Hepatocyte (in vitro differentiated cells): ENCODE data around the gene NXPE4. TPM values are rescaled to one million over a fixed set of nuclear protein-coding genes. Genes with fewer than 3 reads are reported as not detected.
"Not testable (repeated sequence)": the region's sequence is repeated elsewhere in the genome, so short reads cannot be mapped to it uniquely, and the experiment has no call there.

Source experiments
- DNase-seq: peaks from one replicate; pipeline ENCODE4 v3.0.0-alpha.2; 2016; ENCODE audit warnings: low spot score
- H2AFZ ChIP-seq: fragments of 200-600 bp; sonication (generic); 2 replicates; pipeline ENCODE4 v1.6.0; 2016; ENCODE audit warnings: antibody characterized with exemption, mild to moderate bottlenecking
- H3K27ac ChIP-seq: fragments of 200-600 bp; sonication (generic); 2 replicates; pipeline ENCODE4 v1.5.1; 2016; ENCODE audit warnings: mild to moderate bottlenecking
- H3K27me3 ChIP-seq: fragments of 200-600 bp; sonication (generic); 2 replicates; pipeline ENCODE4 v1.6.1; 2016
- H3K36me3 ChIP-seq: fragments of 200-600 bp; sonication (generic); replicated peaks from 2 replicates; pipeline ENCODE4 v1.5.1; 2016; ENCODE audit warnings: low read depth; ENCODE audit not compliant: insufficient read depth
- H3K4me1 ChIP-seq: fragments of 200-600 bp; sonication (generic); 2 replicates; pipeline ENCODE4 v1.5.1; 2016; ENCODE audit warnings: mild to moderate bottlenecking, moderate library complexity; ENCODE audit not compliant: insufficient read depth
- H3K4me2 ChIP-seq: fragments of 200-600 bp; sonication (generic); 2 replicates; pipeline ENCODE4 v1.6.0; 2016
- H3K4me3 ChIP-seq: fragments of 200-600 bp; sonication (generic); 2 replicates; pipeline ENCODE4 v1.5.1; 2016; ENCODE audit warnings: mild to moderate bottlenecking
- H3K79me2 ChIP-seq: fragments of 200-600 bp; sonication (generic); 2 replicates; pipeline ENCODE4 v1.6.0; 2017; ENCODE audit warnings: mild to moderate bottlenecking
- H3K9me2 ChIP-seq: fragments of 200-600 bp; sonication (generic); replicated peaks from 2 replicates; pipeline ENCODE4 v1.6.0; 2017; ENCODE audit warnings: mild to moderate bottlenecking; ENCODE audit not compliant: insufficient read depth
- H3K9me3 ChIP-seq: fragments of 200-600 bp; sonication (generic); 2 replicates; pipeline ENCODE4 v1.5.1; 2016; ENCODE audit warnings: low read depth, mild to moderate bottlenecking
- H4K20me1 ChIP-seq: fragments of 200-600 bp; sonication (generic); 2 replicates; pipeline ENCODE4 v1.6.0; 2016; ENCODE audit warnings: mild to moderate bottlenecking; ENCODE audit not compliant: insufficient read depth, poor library complexity, severe bottlenecking
- CTCF ChIP-seq: fragments of 200-600 bp; sonication (generic); IDR thresholded peaks from 2 replicates; pipeline ENCODE4 v1.5.1; 2016; ENCODE audit warnings: antibody characterized with exemption, mild to moderate bottlenecking; ENCODE audit not compliant: poor library complexity
- EZH2 ChIP-seq: fragments of 200-600 bp; sonication (generic); IDR thresholded peaks from 2 replicates; pipeline ENCODE4 v1.6.1; 2016; ENCODE audit warnings: antibody characterized with exemption, mild to moderate bottlenecking, borderline replicate concordance
- EZH2phosphoT487 ChIP-seq: fragments of 200-600 bp; sonication (generic); IDR thresholded peaks from one replicate; pipeline ENCODE4 v1.6.1; 2018; ENCODE audit warnings: antibody characterized with exemption, mild to moderate bottlenecking, low read depth, moderate library complexity; ENCODE audit not compliant: unreplicated experiment, severe bottlenecking
- WGBS: methylation state at CpG from one replicate; pipeline ENCODE4 v1.1.6; 2016; ENCODE audit warnings: low lambda C conversion rate; ENCODE audit errors: missing lambda C conversion rate; 5-methylcytosine and 5-hydroxymethylcytosine counted together
- polyA plus RNA-seq: library from polyadenylated mRNA; unstranded; fragments of >200 nt; fragmentation: Nextera tagmentation; extraction: Ambion mirVana; gene quantifications from 2 replicates; pipeline ENCODE4 v1.2.1, GENCODE V29; 2016
- total RNA-seq: library from RNA; depleted of rRNA; stranded (reverse); fragments of >200 nt; gene quantifications from 2 replicates; pipeline ENCODE4 v1.2.3, GENCODE V29; 2014

The NXPE4 gene
- total RNA-seq (0.10 TPM in 1 of 2 replicates, not detected in the other), polyA plus RNA-seq (0.57 and 1.1 TPM in 2 replicates)

GRCh38 chr11:114595571-114595970, at the start of gene NXPE4:
Gene NXPE4 (minus strand): TSS chr11:114595786. CDS start chr11:114594759, 1,027 bp downstream.
- H3K4me3 ChIP-seq = no peak within 1 kb of the TSS
- H3K79me2 ChIP-seq = no peaks in the 10 kb centered on the region
- no peak for DNase-seq
- H3K4me2 ChIP-seq = no peak within 1 kb of the TSS
- H3K36me3 ChIP-seq = no peaks in the 10 kb centered on the region
- H4K20me1 ChIP-seq = no peaks in the 10 kb centered on the region
- H3K9me3 ChIP-seq = no peaks in the 10 kb centered on the region
- H3K4me1 ChIP-seq = no peaks in the 10 kb centered on the region
- H2AFZ ChIP-seq = no peak within 1 kb of the TSS
- H3K9me2 ChIP-seq = no peaks in the 10 kb centered on the region
- WGBS = 84% methylated on average over 2 of the region's 2 CpGs
- H3K27me3 ChIP-seq = no peaks in the 10 kb centered on the region
- no peak within 1 kb of the TSS for H3K27ac ChIP-seq
- TF ChIP-seq EZH2 (no peak), EZH2phosphoT487 (no peak), CTCF (no peak)

- not testable (repeated sequence) for H3K9me2 ChIP-seq, DNase-seq, H3K36me3 ChIP-seq, H3K27me3 ChIP-seq, H3K4me2 ChIP-seq, H4K20me1 ChIP-seq, H3K9me3 ChIP-seq, H3K27ac ChIP-seq, H3K4me1 ChIP-seq, H2AFZ ChIP-seq, H3K79me2 ChIP-seq, H3K4me3 ChIP-seq
- 97% methylated on average over 6 of the region's 6 CpGs for WGBS
These were observed 43.9 kb upstream of the NXPE4 start for GRCh38 chr11:114639440-114639839.

- not testable (repeated sequence) for H3K4me1 ChIP-seq, H3K9me3 ChIP-seq, H3K4me3 ChIP-seq, H3K9me2 ChIP-seq, H3K27me3 ChIP-seq, H2AFZ ChIP-seq, H3K79me2 ChIP-seq, H3K4me2 ChIP-seq, H3K27ac ChIP-seq, H3K36me3 ChIP-seq, DNase-seq, H4K20me1 ChIP-seq
- WGBS = 95% methylated on average over 13 of the region's 13 CpGs
These were observed 35.9 kb upstream of the NXPE4 start for GRCh38 chr11:114631445-114631965.

- Histone ChIP-seq H3K9me2 (no peaks in the 10 kb centered on the region), H3K79me2 (no peaks in the 10 kb centered on the region), H4K20me1 (no peaks in the 10 kb centered on the region), H3K27ac (no peak overlapping the region), H3K27me3 (no peaks in the 10 kb centered on the region), H2AFZ (no peak overlapping the region), H3K4me2 (no peak overlapping the region), H3K9me3 (no peaks in the 10 kb centered on the region), H3K4me3 (no peak overlapping the region), H3K36me3 (no peaks in the 10 kb centered on the region), H3K4me1 (no peaks in the 10 kb centered on the region)
- no peak for DNase-seq
- 96% methylated on average over 7 of the region's 7 CpGs for WGBS
- no peak for TF ChIP-seq CTCF
- no peak for TF ChIP-seq EZH2phosphoT487
- TF ChIP-seq EZH2 = no peak
These were observed 29.7 kb upstream of the NXPE4 start for GRCh38 chr11:114625294-114625693.
